HCT116 (cell line): ENCODE results near the gene SYNJ1. TPM values are rescaled to one million over a fixed set of nuclear protein-coding genes. Genes with fewer than 3 reads are reported as not detected.

Source experiments
- ATAC-seq: fragments of 200-7000 bp; cut with Tn5 transposase; 2 replicates; pipeline ENCODE4 v1.9.1; 2020; ENCODE audit warnings: mild to moderate bottlenecking, moderate library complexity
- BruUV-seq: library from RNA; stranded (reverse); fragments of 400-500 nt; replicated peaks from 2 replicates; lab custom pipeline; 2021; lab: Mats Ljungman, UMichigan
- CTCF ChIA-PET: fragments of 300-600 bp; sonication (Branson Sonifier 250); formaldehyde crosslinking; loops from one replicate; lab custom pipeline; 2021; ENCODE audit warnings: antibody characterized with exemption; lab: Charles Lee
- POLR2A ChIA-PET: fragments of 300-600, 350-600 bp; sonication (Branson Sonifier 250); formaldehyde crosslinking; loops from one replicate; lab custom pipeline; 2021; ENCODE audit warnings: antibody characterized with exemption; lab: Charles Lee
- RAD21 ChIA-PET, 2 experiments: fragments of 300-600 bp; sonication (Branson Sonifier 250); formaldehyde crosslinking; loops; one replicate each; lab custom pipeline; 2023; ENCODE audit warnings: low total read pairs in 2 of 2; ENCODE audit not compliant: uncharacterized antibody in 2 of 2, unreplicated experiment in 2 of 2, low non-redundant PET in 1 of 2; lab: Charles Lee
- DNase-seq: peaks from one replicate; pipeline ENCODE4 v3.0.0-alpha.2; 2010; ENCODE audit warnings: low read depth, low spot score
- H2AFZ ChIP-seq: fragments of 200-600 bp; shearing (Covaris generic), sonication (generic); 2 replicates; pipeline ENCODE4 v1.6.1; 2017; ENCODE audit warnings: low read depth, mixed run types, mixed read lengths, antibody characterized with exemption, low read length; ENCODE audit not compliant: poor library complexity, severe bottlenecking
- H3K27ac ChIP-seq: 2 replicates; pipeline ENCODE4 v1.5.1; 2012; ENCODE audit warnings: low read depth, low read length
- H3K27me3 ChIP-seq: fragments of 200-600 bp; sonication (generic); 2 replicates; pipeline ENCODE4 v1.6.1; 2016; ENCODE audit warnings: mixed run types, low read length, mixed read lengths; ENCODE audit not compliant: insufficient read depth
- H3K36me3 ChIP-seq, 2 experiments: fragments of 200-500 bp in 1 of 2; fragments of 200-600 bp in 1 of 2; sonication (Bioruptor generic) in 1 of 2; sonication (generic) in 1 of 2; 2 replicates each; pipeline versions ENCODE4 v1.5.1 to v1.6.1; 2014 to 2016; ENCODE audit warnings: low read length in 2 of 2, inconsistent platforms in 1 of 2, mixed read lengths in 1 of 2, mixed run types in 1 of 2; ENCODE audit not compliant: insufficient read depth in 2 of 2, control insufficient read depth in 1 of 2
- H3K4me1 ChIP-seq, 2 experiments: fragments of 200-600 bp in 1 of 2; sonication (generic) in 1 of 2; 2 replicates each; pipeline versions ENCODE4 v1.5.1 to v1.6.1; 2012 to 2017; ENCODE audit warnings: low read length in 2 of 2, inconsistent platforms in 1 of 2, mild to moderate bottlenecking in 1 of 2, mixed read lengths in 1 of 2, mixed run types in 1 of 2, moderate library complexity in 1 of 2; ENCODE audit not compliant: insufficient read depth in 2 of 2, control insufficient read depth in 1 of 2
- H3K4me2 ChIP-seq: fragments of 200-600 bp; sonication (generic); 2 replicates; pipeline ENCODE4 v1.6.1; 2017; ENCODE audit warnings: mixed run types, low read length, mixed read lengths
- H3K4me3 ChIP-seq, 2 experiments: fragments of 200-600 bp in 1 of 2; sonication (generic) in 1 of 2; replicated peaks in 1 of 2; 2 replicates each; pipeline ENCODE4 v1.5.1; 2011 to 2016; ENCODE audit warnings: low read length in 2 of 2, control low read depth in 1 of 2, low read depth in 1 of 2, mild to moderate bottlenecking in 1 of 2, mixed read lengths in 1 of 2, mixed run types in 1 of 2
- H3K79me2 ChIP-seq: fragments of 200-600 bp; sonication (generic); 2 replicates; pipeline ENCODE4 v1.6.1; 2017; ENCODE audit warnings: mild to moderate bottlenecking, mixed run types, low read length, moderate library complexity, mixed read lengths; ENCODE audit not compliant: insufficient read depth
- H3K9ac ChIP-seq: fragments of 200-600 bp; sonication (generic); 2 replicates; pipeline ENCODE4 v1.6.1; 2016; ENCODE audit warnings: low read length, mixed read lengths
- H3K9me2 ChIP-seq: fragments of 200-600 bp; sonication (generic), shearing (Covaris generic); 2 replicates; pipeline ENCODE4 v1.6.1; 2017; ENCODE audit warnings: mixed run types, mild to moderate bottlenecking, moderate library complexity; ENCODE audit not compliant: insufficient read depth
- H3K9me3 ChIP-seq, 2 experiments: fragments of 200-500 bp in 1 of 2; fragments of 200-600 bp in 1 of 2; sonication (Bioruptor generic) in 1 of 2; sonication (generic) in 1 of 2; 2 replicates each; pipeline ENCODE4 v1.6.1; 2014 to 2017; ENCODE audit warnings: low read length in 2 of 2, mixed read lengths in 2 of 2, inconsistent platforms in 1 of 2, low read depth in 1 of 2, mild to moderate bottlenecking in 1 of 2, mixed run types in 1 of 2, moderate library complexity in 1 of 2; ENCODE audit not compliant: control insufficient read depth in 1 of 2, insufficient read depth in 1 of 2
- H4K20me1 ChIP-seq: fragments of 200-600 bp; sonication (generic), shearing (Covaris generic); 2 replicates; pipeline ENCODE4 v1.6.1; 2017; ENCODE audit warnings: mixed run types, mild to moderate bottlenecking, moderate library complexity; ENCODE audit not compliant: insufficient read depth
- ELF1 ChIP-seq: IDR thresholded peaks from 2 replicates; pipeline ENCODE4 v1.6.1; 2012; ENCODE audit warnings: low read depth, borderline replicate concordance
- POLR2AphosphoS5 ChIP-seq: IDR thresholded peaks from 2 replicates; pipeline ENCODE4 v1.6.1; 2011; ENCODE audit warnings: mild to moderate bottlenecking, low read depth, low read length, moderate library complexity
- RAD21 ChIP-seq: IDR thresholded peaks from 2 replicates; pipeline ENCODE4 v1.6.1; 2012; ENCODE audit warnings: low read depth, mild to moderate bottlenecking
- SP1 ChIP-seq: IDR thresholded peaks from 2 replicates; pipeline ENCODE4 v1.6.1; 2012; ENCODE audit warnings: low read depth
- SRF ChIP-seq: IDR thresholded peaks from 2 replicates; pipeline ENCODE4 v1.6.1; 2012; ENCODE audit warnings: low read depth
- YY1 ChIP-seq: IDR thresholded peaks from 2 replicates; pipeline ENCODE4 v1.6.1; 2011; ENCODE audit warnings: low read length, low read depth, moderate library complexity, mild to moderate bottlenecking; ENCODE audit not compliant: insufficient replicate concordance; ENCODE audit errors: extremely low read depth
- ZFX ChIP-seq: fragments of 450-650 bp; IDR thresholded peaks from 2 replicates; pipeline ENCODE4 v1.6.1; 2017
- ZNF274 ChIP-seq: fragments of 200-500 bp; sonication (Bioruptor generic); IDR thresholded peaks from 2 replicates; pipeline ENCODE4 v1.6.1; 2014; ENCODE audit warnings: mild to moderate bottlenecking, low read depth, low read length, inconsistent platforms
- intact Hi-C: fragments of 100-400 bp; cut with micrococcal nuclease; formaldehyde crosslinking; loops from 2 replicates; pipeline ENCODE4 v1.10.0; 2022
- total RNA-seq: library from RNA; stranded (reverse); gene quantifications from one replicate; pipeline ENCODE4 v1.2.1, GENCODE V29; 2021; ENCODE audit not compliant: unreplicated experiment
- TF ChIP-seq, protein P1 (sequence below), 3 experiments: fragments of 200-600 bp in 1 of 3; sonication (generic) in 1 of 3; IDR thresholded peaks in 2 of 3; conservative IDR thresholded peaks in 1 of 3; 2 replicates each; pipeline ENCODE4 v1.5.1; 2012 to 2017; ENCODE audit warnings: low read depth in 2 of 3, low read length in 2 of 3, antibody characterized with exemption in 1 of 3, borderline replicate concordance in 1 of 3, control low read depth in 1 of 3, mild to moderate bottlenecking in 1 of 3, mixed read lengths in 1 of 3, mixed run types in 1 of 3, moderate library complexity in 1 of 3; ENCODE audit not compliant: insufficient read depth in 1 of 3
- TF ChIP-seq, protein P2 (sequence below): IDR thresholded peaks from 2 replicates; pipeline ENCODE4 v1.6.1; 2012

SYNJ1 gene
- total RNA-seq, 1 experiment from 2014 or later: 7.2 TPM

GRCh38 chr21:32602099-32602498, 125.7 kb downstream of the SYNJ1 start:
- H3K36me3 ChIP-seq: peaks cover 35 to 45% of the 10 kb centered on the region in 2 experiments; a peak in 3 of 4 replicates
- ChIA-PET POLR2A (no interaction called here), RAD21 (interaction anchor here in 1 of 2 experiments (1.0 to 2.3 kb wide), 3 partner anchors 200 to 219 kb away, joined by 4 to 11 read pairs (median 5); partner anchors contain the start of gene URB1), CTCF (interaction anchor here (1.1 to 6.5 kb wide), 13 partner anchors 8 to 878 kb away, joined by 3 to 68 read pairs (median 9); partner anchors contain the start of genes CFAP298, EVA1C and TMEM50B)
- H3K79me2 ChIP-seq: no peaks in the 10 kb centered on the region
- no peak overlapping the region for H3K4me2 ChIP-seq
- no peak for DNase-seq
- peaks cover 3 to 8% of the 10 kb centered on the region in 2 experiments; a peak in 3 of 4 replicates for H3K4me1 ChIP-seq
- H3K9me2 ChIP-seq: no peaks in the 10 kb centered on the region
- ATAC-seq: no peak
- intact Hi-C loops: loop anchor here (5.0 kb wide), 1 partner anchor 735 kb away; no protein-coding TSS in a partner anchor
- H2AFZ ChIP-seq: no peak overlapping the region
- no peak overlapping the region for H3K27ac ChIP-seq
- no peak for TF ChIP-seq ZNF274
- TF ChIP-seq YY1: no peak
- TF ChIP-seq, protein P1, sequence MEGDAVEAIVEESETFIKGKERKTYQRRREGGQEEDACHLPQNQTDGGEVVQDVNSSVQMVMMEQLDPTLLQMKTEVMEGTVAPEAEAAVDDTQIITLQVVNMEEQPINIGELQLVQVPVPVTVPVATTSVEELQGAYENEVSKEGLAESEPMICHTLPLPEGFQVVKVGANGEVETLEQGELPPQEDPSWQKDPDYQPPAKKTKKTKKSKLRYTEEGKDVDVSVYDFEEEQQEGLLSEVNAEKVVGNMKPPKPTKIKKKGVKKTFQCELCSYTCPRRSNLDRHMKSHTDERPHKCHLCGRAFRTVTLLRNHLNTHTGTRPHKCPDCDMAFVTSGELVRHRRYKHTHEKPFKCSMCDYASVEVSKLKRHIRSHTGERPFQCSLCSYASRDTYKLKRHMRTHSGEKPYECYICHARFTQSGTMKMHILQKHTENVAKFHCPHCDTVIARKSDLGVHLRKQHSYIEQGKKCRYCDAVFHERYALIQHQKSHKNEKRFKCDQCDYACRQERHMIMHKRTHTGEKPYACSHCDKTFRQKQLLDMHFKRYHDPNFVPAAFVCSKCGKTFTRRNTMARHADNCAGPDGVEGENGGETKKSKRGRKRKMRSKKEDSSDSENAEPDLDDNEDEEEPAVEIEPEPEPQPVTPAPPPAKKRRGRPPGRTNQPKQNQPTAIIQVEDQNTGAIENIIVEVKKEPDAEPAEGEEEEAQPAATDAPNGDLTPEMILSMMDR (IDR thresholded peaks at IDR 0.05 in 2 of 3, conservative IDR thresholded peaks at IDR 0.05 in 1 of 3; ENCODE audit: borderline replicate concordance in 1 of 3, insufficient read depth in 1 of 3, low read depth in 2 of 3, low read length in 2 of 3): no peak
- TF ChIP-seq POLR2AphosphoS5: no peak
- no peak for TF ChIP-seq RAD21
- no peak for TF ChIP-seq SRF
- no peak for TF ChIP-seq SP1
- TF ChIP-seq, protein P2, sequence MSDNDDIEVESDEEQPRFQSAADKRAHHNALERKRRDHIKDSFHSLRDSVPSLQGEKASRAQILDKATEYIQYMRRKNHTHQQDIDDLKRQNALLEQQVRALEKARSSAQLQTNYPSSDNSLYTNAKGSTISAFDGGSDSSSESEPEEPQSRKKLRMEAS: no peak
- no peak for TF ChIP-seq ELF1
- TF ChIP-seq ZFX: no peak
- H4K20me1 ChIP-seq: no peaks in the 10 kb centered on the region
- no peak overlapping the region for H3K4me3 ChIP-seq
- no peaks in the 10 kb centered on the region for H3K9me3 ChIP-seq
- H3K27me3 ChIP-seq: no peaks in the 10 kb centered on the region
- no peak overlapping the region for H3K9ac ChIP-seq
- BruUV-seq: no TSS peak
